NCI-H146 (cell line): ENCODE results near the gene BTG1.
"Not testable (repeated sequence)": the region's sequence is repeated elsewhere in the genome, so short reads cannot be mapped to it uniquely, and the experiment has no call there.

Experiments used
- DNase-seq: peaks from one replicate; lab custom pipeline; 2025; lab: John Stamatoyannopoulos, UW

Gene BTG1

GRCh38 chr12:92149563-92149962 is 3.9 kb upstream of the BTG1 start:
- DNase-seq = no peak

GRCh38 chr12:92147491-92147890 is 1.8 kb upstream of the BTG1 start:
- no peak for DNase-seq

DNA sequence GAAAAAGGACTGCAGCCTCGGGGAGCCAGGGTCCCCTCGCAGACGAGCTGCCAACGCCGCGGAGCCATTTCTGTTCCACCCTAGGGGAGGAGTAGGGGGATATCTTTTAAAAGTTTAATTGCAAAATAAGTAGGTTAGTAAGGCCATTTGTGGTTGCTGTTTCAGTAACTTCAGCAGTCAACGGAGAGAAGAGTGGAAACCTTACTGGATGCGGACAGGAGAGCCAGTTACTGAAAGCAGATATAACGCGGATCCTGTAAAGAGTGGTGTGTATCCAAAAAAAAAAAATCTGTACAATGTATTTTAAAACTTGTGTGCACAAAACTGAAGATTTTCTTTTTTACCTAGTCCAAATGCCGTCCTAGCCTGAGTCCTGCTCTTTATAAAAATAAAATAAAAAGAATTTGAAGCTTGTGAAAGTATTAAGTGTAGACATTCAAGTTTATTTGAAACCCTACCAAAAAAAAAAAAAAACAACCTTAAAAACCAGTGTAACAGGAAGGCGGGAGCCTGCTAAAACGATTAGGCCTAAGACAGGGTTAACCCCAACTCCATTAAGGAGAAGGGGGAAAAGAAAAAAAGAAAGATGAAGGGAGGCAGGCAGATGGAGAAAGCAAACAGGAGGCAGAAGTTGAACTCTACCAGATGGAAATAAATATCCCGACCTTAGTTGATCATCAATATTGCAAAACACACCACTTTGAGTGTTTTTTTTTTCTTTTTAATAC is 1.0 kb upstream of the BTG1 start:
- no peak for DNase-seq

DNA sequence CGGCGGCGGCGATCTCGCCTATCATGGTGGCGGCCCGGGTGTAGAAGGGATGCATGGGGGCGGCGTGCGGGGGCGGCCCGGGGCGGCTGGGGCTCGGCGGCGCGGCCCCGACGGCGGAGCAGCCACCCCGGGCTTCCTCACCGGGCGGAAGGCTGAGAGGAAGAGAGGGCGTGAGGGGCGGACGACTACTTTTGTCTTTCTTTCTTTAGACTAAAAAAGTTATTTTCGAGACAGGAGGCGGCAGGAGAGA is 240 bp downstream of the BTG1 start:
- peak; percentile 63 for DNase-seq

DNA sequence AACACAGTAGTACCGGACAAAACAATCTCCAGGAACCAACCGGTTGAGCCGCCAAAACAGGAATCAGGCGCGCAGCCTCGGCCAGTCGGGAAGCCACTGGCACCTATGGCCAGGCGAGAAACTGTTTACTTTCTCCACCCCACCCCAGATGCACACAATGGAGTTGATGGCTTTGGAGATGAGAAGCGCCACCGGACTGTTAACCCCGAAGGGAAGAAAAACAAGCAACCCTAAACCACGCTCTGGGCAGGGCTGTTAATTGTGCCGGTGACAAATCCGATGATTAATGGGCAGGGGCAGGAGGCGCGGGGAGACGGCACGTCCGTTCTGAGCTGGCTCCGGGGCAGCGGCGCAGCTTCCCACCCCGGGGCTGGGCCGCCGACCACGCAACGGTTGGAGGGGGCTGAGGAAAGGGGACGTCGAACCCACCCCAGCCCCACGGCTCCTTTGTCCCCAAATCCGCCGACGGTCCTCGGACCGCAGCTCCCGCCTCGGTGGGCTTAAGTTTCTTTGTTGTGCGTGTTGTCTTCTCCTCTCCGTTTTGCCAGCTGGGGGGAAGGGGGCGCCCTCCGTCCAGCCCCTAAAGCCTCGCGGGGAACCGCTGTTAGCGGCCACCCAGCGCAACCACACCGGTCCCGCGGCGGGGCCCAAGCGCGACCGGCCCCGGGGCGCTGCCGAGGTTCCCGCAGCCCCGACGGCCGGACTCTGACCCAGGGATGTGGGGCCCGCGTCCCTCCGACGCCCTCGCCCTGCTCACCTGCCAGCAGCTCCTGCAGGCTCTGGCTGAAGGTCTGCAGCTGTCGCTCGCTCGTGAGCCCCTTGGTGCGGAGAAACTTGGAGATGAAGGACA is 790 bp downstream of the BTG1 start:
- peak; percentile 91 for DNase-seq

- peak; percentile 87 for DNase-seq
Observed at GRCh38 chr12:92143686-92144630, 1.7 kb downstream of the BTG1 start.

DNA sequence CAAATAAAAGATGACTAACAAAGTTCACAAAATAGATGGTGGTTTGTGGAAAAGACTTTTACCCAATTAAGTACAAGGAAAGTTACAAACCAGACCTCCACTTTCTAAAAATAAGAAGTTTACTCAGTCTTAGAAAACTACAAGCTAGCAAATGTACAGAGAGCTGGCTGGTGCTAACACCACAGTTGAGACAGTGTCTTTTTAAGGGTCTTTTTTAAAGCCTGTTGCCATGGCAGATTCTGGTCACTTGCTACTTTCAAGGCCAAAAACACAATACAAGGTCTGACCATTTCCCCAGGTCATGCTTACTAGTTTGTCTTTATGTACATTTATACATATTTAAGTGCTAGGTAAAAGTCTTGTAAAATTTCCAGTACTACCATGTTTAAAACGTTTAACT is 2.4 kb downstream of the BTG1 start:
- no peak for DNase-seq

DNA sequence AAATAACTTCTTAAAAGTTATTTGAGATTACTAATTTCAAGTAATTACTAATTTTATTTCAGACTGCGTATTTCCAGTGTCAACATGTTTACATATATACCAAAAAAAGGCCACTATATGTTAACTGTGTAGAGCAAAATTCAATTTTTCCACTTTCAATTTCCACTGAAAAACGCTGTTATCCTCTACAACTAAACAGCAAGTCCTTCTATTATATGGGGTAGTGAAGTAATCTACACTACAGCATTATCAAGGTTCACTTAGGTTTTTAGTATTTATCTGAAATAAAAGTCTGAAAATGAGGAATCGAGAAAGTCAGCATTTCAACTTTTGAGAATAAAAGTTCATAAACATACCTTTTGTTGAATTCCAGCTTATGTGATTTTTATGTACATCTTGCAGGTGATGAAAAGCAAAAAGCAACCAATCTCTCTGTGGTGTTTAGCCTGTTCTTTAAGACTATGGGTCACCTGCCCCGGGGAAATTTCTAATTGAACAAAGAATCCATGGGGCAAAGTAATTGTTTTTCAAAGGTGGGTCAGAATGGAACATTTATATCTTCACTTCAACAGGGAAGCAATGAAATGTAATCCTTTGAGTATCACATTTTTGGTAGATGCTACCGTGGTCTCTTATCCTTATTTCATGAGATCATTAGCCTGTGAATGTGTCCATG is 3.3 kb downstream of the BTG1 start:
- DNase-seq = no peak

GRCh38 chr12:92141591-92142121 is 4.0 kb downstream of the BTG1 start:
- DNase-seq = no peak

- no peak for DNase-seq
Observed at GRCh38 chr12:92140896-92141536, 4.6 kb downstream of the BTG1 start.

DNA sequence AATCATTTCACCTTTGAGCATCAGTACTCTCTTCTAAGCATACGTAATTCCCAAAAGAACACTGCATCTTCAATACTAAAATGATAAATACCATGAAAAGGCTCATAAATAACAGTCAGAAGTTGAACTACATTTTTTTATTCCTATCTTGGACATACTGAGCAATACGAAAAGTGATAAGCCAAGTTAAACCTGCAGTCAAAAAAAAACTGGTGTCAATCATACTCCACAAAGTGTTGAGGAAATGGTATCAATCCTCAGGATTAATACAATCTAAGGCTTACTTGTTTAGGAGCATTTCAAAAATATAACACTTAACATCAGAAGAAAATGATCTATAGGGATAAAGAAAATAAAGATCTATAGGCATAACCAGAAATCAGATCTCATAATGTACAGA is 5.5 kb downstream of the BTG1 start:
- DNase-seq = no peak

- peak; percentile 15 for DNase-seq
Observed at GRCh38 chr12:92139634-92140150, 6.0 kb downstream of the BTG1 start.

DNA sequence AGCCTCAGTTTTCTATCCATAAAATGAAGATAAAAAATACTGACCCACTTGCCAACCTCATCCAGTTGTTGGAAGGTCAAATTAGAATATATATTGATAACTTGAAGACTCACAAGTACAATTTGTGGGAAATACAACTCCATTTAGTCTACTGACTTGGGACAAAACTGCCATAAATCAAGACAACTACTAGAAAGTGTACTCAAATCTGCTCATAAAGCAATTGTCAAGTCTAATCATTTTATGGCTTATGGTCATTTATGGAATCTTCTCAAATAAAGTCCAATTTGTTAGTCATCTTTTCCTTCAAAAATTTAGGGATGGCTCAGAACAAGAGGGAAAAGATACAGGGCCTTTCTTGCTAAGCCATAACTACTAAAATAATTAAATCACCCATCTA is 7.0 kb downstream of the BTG1 start:
- DNase-seq = no peak

- DNase-seq = no peak
Observed at GRCh38 chr12:92138144-92138543, 7.5 kb downstream of the BTG1 start.

DNA sequence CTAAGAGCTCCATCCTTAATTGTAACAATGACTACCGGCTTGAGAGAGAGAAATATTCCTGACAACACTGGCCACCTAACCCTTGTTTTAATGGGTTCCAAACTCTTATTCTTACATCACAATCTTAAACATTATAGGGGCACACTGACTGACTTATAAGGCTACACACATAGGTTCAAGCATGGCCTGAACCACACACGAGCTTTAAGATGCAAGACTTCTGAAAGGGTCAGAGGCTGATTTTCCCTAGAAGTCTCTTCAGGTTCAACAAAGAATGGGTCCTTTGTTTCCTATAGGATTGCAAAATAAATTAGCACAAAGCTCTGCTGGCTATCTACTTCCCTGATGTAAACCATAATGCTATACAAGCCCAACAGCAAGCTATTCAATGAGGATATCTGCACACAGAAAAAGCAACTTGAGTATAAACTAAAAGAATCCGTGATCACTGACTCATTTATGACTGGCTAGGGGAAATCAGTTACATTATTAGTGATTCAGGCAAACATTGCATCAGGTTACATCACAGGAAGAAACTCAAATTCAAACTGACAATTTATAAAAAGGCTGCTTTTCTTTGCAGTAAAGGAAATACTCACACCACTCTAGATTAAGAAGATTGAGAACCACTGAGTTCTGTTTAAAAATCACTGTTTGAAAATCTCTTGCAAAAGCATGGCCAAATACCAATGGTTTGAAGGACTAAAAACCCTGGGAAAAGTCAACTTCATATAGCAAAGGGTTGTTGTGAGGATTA is 8.5 kb downstream of the BTG1 start:
- no peak for DNase-seq

DNA sequence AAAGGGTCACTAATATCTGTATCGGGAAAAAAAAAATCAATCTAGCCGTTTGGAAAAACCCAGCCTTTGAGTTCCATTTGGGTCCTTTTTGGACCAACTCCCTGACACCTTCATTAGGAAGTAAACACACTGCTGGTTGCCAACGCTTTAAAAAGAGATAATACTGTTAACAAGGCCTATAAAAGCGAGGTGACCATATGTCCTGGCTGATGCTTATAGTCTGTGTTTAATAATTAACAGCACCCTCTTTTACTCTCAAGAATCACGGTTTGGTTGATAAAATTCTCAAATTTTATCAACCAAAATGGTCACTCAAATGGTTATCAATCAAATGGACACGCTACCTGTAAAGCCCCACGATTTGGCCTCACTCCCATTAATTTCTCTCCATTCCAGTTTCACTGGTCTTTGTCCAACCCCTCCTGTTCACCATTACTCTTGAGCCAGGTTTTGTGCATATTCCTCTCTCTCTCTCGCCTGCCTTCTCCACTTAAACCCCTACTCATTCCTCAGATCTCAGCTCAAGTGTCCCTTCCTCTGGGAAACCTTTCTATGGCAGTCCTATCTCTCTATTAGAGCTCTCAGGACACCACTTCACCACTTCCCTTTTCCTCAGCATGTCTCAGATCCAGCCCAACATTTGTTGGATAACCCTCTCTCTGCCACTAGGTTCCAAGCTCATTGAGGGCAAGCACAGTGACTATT is 9.5 kb downstream of the BTG1 start:
- no peak for DNase-seq

DNA sequence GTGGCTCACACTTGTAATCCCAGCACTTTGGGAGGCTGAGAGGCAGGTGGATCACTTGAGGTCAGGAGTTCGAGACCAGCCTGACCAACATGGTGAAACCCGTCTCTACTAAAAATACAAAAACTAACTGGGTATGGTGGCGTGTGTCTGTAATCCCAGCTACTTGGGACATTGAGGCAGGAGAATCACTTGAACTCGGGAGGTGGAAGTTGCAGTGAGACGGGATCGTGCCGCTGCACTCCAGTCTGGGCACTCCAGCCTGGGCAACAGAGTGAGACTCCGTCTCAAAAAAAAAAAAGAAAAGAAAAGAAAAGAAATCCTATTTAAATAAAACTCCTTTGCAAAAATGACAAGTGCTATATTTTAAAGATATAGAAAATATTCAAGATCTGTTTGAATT is 10.1 kb downstream of the BTG1 start:
- DNase-seq = not testable (repeated sequence)

DNA sequence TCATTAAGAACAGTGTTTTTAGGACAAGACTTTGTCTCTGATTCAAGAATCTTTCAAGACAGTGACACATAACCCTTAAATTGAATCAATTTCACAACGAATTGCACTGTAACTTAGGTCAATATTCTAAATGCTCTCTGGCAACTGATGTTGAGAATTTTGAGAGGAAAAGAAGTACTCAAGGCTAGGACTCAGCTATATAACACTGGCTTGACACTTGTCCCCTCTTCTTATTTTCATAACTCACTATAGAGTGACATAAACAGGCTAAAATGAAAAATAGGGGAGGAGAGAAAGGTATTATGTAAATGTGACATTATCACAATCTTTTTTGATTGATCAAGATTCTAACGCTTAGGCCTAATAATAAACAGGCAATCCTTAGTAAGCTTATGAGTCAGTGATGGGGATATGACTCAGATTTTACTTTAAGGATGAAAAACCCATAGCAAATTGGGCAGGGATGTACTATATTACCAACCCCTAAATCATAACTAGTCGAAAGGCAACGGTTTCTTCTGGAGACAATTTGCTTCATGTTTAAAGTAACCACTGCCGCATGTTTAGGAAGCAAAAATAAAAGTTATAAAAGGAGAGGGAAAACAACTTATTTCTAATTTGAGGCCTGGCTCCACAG is 10.9 kb downstream of the BTG1 start:
- DNase-seq = no peak
